ENCODE results near the gene SREBF2.
A peak's percentile ranks its signal among the peaks of the same experiment; 100 is the strongest.

Gene SREBF2

GRCh38 chr22:41856469-41856868, 23.6 kb downstream of the SREBF2 start:
- no peak for TF ChIP-seq CTCF (IDR thresholded peaks at IDR 0.05; ENCODE audit: low read depth, low read length)
- no peaks in the 10 kb centered on the region for H3K9me3 ChIP-seq (ENCODE audit: severe bottlenecking)
- no peaks in the 10 kb centered on the region for H3K27me3 ChIP-seq (ENCODE audit: insufficient read depth, low read depth, severe bottlenecking)
- H3K4me3 ChIP-seq (ENCODE audit: low read depth, low read length): no peak overlapping the region
- no peak overlapping the region for H3K27ac ChIP-seq
- H3K36me3 ChIP-seq: peaks cover 12% of the 10 kb centered on the region
- DNase-seq: no peak

DNA sequence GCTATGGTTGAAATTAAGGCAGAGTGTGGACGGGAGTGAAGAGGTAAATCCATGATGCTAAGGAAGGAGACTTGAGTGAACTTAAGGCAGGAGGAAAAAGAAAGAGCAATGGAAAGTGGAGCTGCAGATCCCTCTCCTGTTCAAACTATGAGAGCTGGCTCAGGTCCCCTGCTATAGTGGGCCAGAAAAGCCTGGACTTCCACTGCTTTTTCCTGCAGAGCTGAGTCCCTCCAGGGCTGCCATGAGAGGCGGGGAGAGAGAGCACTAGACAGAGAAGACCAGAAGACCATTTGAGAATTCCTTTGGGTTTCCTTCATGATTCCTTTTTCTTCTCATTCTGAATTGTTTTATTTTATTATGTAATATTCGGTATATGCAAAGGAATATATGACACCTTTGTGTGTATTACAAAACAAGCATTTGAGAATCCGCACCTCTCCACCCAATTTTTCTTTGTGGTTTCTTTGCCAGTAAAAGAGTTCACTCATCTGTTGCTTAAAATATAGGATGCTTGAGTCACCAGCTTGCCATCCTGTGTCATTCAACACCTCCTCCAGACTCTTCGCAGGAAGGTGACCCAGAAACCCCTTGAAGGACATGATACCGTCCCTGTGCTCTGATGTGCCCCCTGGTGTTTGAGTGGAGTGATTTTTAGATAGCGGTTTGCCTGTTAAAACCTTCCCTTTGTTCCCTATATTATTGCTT, 24.4 kb downstream of the SREBF2 start:
- TF ChIP-seq CTCF (IDR thresholded peaks at IDR 0.05; ENCODE audit: low read depth, low read length): peak; percentile 65
- Histone ChIP-seq H3K27ac (no peak overlapping the region), H3K9me3 (ENCODE audit: severe bottlenecking) (no peaks in the 10 kb centered on the region), H3K36me3 (peaks cover 13% of the 10 kb centered on the region), H3K4me3 (ENCODE audit: low read depth, low read length) (no peak overlapping the region), H3K27me3 (ENCODE audit: insufficient read depth, low read depth, severe bottlenecking) (no peaks in the 10 kb centered on the region)
- DNase-seq: peak; percentile 64

- Histone ChIP-seq H3K9me3 (ENCODE audit: severe bottlenecking) (no peaks in the 10 kb centered on the region), H3K36me3 (peaks cover 12% of the 10 kb centered on the region), H3K4me3 (ENCODE audit: low read depth, low read length) (no peak overlapping the region), H3K27ac (no peak overlapping the region), H3K27me3 (ENCODE audit: insufficient read depth, low read depth, severe bottlenecking) (no peaks in the 10 kb centered on the region)
- TF ChIP-seq CTCF (IDR thresholded peaks at IDR 0.05; ENCODE audit: low read depth, low read length): no peak
- no peak for DNase-seq
Measured at GRCh38 chr22:41857860-41858199, 24.9 kb downstream of the SREBF2 start.

GRCh38 chr22:41862160-41862529, 29.2 kb downstream of the SREBF2 start:
- H3K4me3 ChIP-seq (ENCODE audit: low read depth, low read length): no peak overlapping the region
- TF ChIP-seq CTCF (IDR thresholded peaks at IDR 0.05; ENCODE audit: low read depth, low read length): no peak
- H3K27ac ChIP-seq: no peak overlapping the region
- no peaks in the 10 kb centered on the region for H3K9me3 ChIP-seq (ENCODE audit: severe bottlenecking)
- peaks cover 28% of the 10 kb centered on the region for H3K36me3 ChIP-seq
- DNase-seq: no peak
- no peaks in the 10 kb centered on the region for H3K27me3 ChIP-seq (ENCODE audit: insufficient read depth, low read depth, severe bottlenecking)

GRCh38 chr22:41862530-41863266, 29.8 kb downstream of the SREBF2 start:
- H3K27ac ChIP-seq: no peak overlapping the region
- TF ChIP-seq CTCF (IDR thresholded peaks at IDR 0.05; ENCODE audit: low read depth, low read length): no peak
- H3K36me3 ChIP-seq: peaks cover 32% of the 10 kb centered on the region
- no peak overlapping the region for H3K4me3 ChIP-seq (ENCODE audit: low read depth, low read length)
- H3K27me3 ChIP-seq (ENCODE audit: insufficient read depth, low read depth, severe bottlenecking): no peaks in the 10 kb centered on the region
- no peaks in the 10 kb centered on the region for H3K9me3 ChIP-seq (ENCODE audit: severe bottlenecking)
- no peak for DNase-seq
